Activated naive CD8-positive, alpha-beta T cell treated with anti-CD3 and anti-CD28 coated beads, Interleukin-2, amount 10 ng/mL, durations not matched to agents 7 days and 5 days (primary cell): ENCODE data around the gene C9. TPM values are rescaled to one million over a fixed set of nuclear protein-coding genes. Genes with fewer than 3 reads are reported as not detected.
"Not testable (repeated sequence)": the region's sequence is repeated elsewhere in the genome, so short reads cannot be mapped to it uniquely, and the experiment has no call there.

ENCODE experiments used
- ATAC-seq: fragments of 150-1000 bp; cut with Tn5 transposase; one replicate; pipeline ENCODE4 v1.10.0; 2021; ENCODE audit warnings: low read depth, moderate library complexity
- POLR2A ChIA-PET: fragments of 350-600 bp; sonication (Branson Sonifier 250); formaldehyde crosslinking; loops from one replicate; lab custom pipeline; 2021; ENCODE audit warnings: antibody characterized with exemption; lab: Charles Lee
- DNase-seq: peaks from one replicate; pipeline ENCODE4 v3.0.0; 2021
- H3K27ac Mint-ChIP-seq: one replicate; pipeline ENCODE4 v1.8.0; 2022; ENCODE audit warnings: mild to moderate bottlenecking, mixed read lengths
- H3K27me3 Mint-ChIP-seq: one replicate; pipeline ENCODE4 v1.8.0; 2022; ENCODE audit warnings: mild to moderate bottlenecking, moderate library complexity, mixed read lengths
- H3K36me3 Mint-ChIP-seq: one replicate; pipeline ENCODE4 v1.8.0; 2021; ENCODE audit warnings: mild to moderate bottlenecking, mixed read lengths
- H3K4me1 Mint-ChIP-seq: one replicate; pipeline ENCODE4 v1.8.0; 2021; ENCODE audit warnings: mixed read lengths
- H3K4me3 Mint-ChIP-seq: one replicate; pipeline ENCODE4 v1.8.0; 2022; ENCODE audit warnings: mild to moderate bottlenecking, moderate library complexity, mixed read lengths
- H3K9me3 Mint-ChIP-seq: one replicate; pipeline ENCODE4 v1.8.0; 2021; ENCODE audit warnings: mixed read lengths
- total RNA-seq, 2 experiments: library from RNA; stranded (reverse); gene quantifications; one replicate each; pipeline ENCODE4 v1.2.3, GENCODE V29; 2021

C9 gene
- total RNA-seq, 2 experiments from 2014 or later = not detected

DNA sequence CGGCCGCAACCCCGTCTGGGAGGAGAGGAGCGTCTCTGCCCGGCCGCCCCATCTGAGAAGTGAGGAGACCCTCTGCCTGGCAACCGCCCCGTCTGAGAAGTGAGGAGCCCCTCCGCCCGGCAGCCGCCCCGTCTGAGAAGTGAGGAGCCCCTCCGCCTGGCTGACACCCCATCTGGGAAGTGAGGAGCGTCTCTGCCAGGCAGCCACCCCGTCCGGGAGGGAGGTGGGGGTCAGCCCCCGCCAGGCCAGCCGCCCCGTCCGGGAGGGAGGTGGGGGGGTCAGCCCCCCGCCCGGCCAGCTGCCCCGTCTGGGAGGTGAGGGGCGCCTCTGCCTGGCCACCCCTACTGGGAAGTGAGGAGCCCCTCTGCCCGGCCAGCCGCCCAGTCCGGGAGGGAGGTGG lies 30.0 kb downstream of the C9 start:
- H3K9me3 Mint-ChIP-seq, ATAC-seq, POLR2A ChIA-PET, H3K36me3 Mint-ChIP-seq, DNase-seq, H3K4me3 Mint-ChIP-seq, H3K27ac Mint-ChIP-seq, H3K27me3 Mint-ChIP-seq, H3K4me1 Mint-ChIP-seq: not testable (repeated sequence)

DNA sequence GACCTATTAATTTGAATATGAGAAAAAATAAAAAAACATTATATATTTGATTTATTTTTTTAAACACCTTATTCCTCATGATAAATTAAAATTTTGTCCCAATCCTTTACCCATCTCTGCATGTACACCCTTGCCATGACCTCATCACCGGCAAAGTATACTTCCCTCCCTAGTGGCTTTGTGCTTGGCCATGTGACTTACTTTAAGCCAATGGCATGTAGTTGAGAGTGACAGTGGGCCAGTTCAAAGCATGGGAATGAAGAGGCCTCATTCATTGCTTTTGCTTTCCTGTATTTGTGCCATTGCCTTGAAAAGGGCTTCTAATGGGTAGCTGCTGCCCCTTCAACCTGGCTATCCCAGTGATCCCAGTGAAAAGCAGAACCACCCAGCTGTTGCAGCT lies 31.2 kb downstream of the C9 start:
- peaks cover 3% of the 10 kb centered on the region for H3K9me3 Mint-ChIP-seq
- H3K27ac Mint-ChIP-seq = no peak overlapping the region
- no peaks in the 10 kb centered on the region for H3K36me3 Mint-ChIP-seq
- POLR2A ChIA-PET = no interaction called here
- no peak overlapping the region for H3K4me3 Mint-ChIP-seq
- DNase-seq (no peak), ATAC-seq (no peak)
- H3K4me1 Mint-ChIP-seq = no peaks in the 10 kb centered on the region
- no peaks in the 10 kb centered on the region for H3K27me3 Mint-ChIP-seq

DNA sequence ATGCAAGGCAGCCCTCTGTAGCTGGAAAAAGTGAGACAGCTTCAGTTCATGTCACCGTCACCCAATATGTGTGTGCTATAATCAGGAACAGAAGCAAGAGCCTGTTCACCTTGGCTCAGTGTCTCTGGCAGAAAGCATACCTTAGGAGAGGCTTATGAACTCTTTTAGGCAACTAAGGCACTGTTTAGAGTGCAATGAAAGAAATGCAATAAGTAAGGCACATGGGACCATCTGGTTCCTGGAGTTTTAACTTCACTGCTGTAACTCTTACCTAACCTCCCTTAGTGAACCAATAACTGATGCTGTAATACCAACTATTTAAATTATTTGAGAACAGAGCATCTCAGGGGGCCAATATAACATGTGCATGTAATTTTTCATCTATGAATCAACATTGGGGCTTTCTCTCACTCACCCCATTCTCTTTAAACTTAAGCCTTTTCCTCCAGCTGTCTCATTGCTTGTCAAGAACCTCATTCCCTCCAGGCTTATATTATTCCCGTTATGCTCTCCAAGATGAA lies 32.4 kb downstream of the C9 start:
- Mint-ChIP-seq H3K9me3 (peaks cover 3% of the 10 kb centered on the region), H3K27ac (no peak overlapping the region), H3K36me3 (no peaks in the 10 kb centered on the region), H3K4me1 (no peaks in the 10 kb centered on the region), H3K27me3 (no peaks in the 10 kb centered on the region), H3K4me3 (no peak overlapping the region)
- DNase-seq = no peak
- POLR2A ChIA-PET = no interaction called here
- ATAC-seq = no peak

DNA sequence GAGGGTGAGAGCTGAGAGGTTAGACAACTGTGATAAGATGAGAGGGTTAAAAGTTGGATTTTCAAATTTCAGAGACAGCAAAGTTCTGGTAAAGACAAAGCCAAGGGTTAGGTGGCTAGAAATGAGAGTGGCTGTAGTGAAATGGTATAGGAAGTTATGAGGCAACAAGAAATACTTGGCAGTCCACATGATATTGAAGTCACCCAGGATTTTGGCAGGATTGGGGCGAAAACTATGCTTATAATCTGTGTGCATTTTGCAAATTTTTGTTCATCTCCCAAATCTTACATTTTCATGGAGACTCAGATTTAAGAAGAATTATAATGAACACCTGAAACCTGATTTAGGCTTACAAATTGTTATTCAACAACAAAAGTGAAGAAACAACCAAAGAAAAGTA lies 35.6 kb downstream of the C9 start:
- Mint-ChIP-seq H3K4me3 (no peak overlapping the region), H3K4me1 (no peaks in the 10 kb centered on the region), H3K36me3 (no peaks in the 10 kb centered on the region), H3K9me3 (peaks cover 3% of the 10 kb centered on the region), H3K27me3 (no peaks in the 10 kb centered on the region), H3K27ac (no peak overlapping the region)
- POLR2A ChIA-PET = no interaction called here
- ATAC-seq = no peak
- no peak for DNase-seq

DNA sequence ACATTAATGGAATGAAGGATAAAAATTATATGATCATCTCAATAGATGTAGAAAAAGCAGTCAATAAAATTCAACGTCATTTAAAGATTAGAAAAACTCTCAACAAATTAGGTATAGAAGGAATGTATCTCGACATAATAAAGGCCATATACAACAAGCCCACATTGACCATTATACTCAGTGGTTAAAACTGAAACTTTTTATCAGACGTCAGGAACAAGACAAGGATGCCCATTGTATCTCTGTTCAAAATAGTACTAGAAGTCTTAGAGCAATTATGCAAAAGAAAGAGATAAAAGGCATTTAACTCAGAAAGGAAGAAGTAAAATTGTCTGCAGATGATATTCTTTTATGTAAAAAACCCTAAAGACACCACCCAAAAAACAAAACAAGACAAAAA lies 40.8 kb downstream of the C9 start:
- no peak for DNase-seq
- H3K9me3 Mint-ChIP-seq = peaks cover 6% of the 10 kb centered on the region
- no peaks in the 10 kb centered on the region for H3K4me1 Mint-ChIP-seq
- H3K27ac Mint-ChIP-seq = no peak overlapping the region
- H3K27me3 Mint-ChIP-seq = peaks cover 13% of the 10 kb centered on the region
- H3K4me3 Mint-ChIP-seq = no peak overlapping the region
- ATAC-seq = no peak
- no peaks in the 10 kb centered on the region for H3K36me3 Mint-ChIP-seq
- POLR2A ChIA-PET = no interaction called here

DNA sequence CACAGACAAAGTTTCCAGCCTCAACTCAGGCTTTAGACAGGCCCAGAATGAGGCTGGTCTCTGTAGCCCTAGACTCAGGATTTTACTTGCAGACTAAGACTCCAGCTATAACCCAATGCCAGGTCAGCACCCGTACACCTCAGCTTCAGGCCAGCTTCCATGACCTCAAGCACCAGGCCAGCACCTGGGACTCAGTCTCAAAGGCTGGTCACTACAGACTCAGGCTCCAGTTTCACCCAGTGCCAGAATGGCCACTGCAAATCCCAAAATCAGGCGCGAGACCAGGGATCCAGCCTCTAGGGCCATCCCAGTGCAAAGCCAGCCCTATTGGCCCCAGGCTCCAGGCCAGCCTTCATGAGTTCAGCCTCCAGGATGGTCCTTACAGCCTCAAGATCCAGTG lies 44.9 kb downstream of the C9 start:
- peaks cover 6% of the 10 kb centered on the region for H3K9me3 Mint-ChIP-seq
- DNase-seq = no peak
- peaks cover 17% of the 10 kb centered on the region for H3K27me3 Mint-ChIP-seq
- H3K4me1 Mint-ChIP-seq = no peaks in the 10 kb centered on the region
- POLR2A ChIA-PET = no interaction called here
- ATAC-seq = no peak
- no peaks in the 10 kb centered on the region for H3K36me3 Mint-ChIP-seq
- no peak overlapping the region for H3K27ac Mint-ChIP-seq
- no peak overlapping the region for H3K4me3 Mint-ChIP-seq

DNA sequence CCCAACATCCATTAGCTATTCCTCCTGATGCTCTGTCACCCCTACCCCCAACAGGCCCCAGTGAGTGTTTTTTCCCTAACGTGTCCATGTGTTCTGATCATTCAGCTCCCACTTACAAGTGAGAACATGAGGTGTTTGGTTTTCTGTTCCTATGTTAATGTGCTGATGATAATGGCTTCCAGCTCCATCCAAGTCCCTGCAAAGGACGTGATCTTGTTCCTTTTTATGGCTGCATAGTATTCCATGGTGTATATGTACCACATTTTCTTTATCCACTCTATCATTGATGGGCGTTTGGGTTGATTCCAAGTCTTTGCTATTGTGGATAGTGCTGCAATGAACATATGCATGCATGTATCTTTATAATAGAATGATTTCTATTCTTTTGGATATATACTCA lies 47.8 kb downstream of the C9 start:
- DNase-seq, H3K4me1 Mint-ChIP-seq, H3K27ac Mint-ChIP-seq, ATAC-seq, H3K36me3 Mint-ChIP-seq, H3K9me3 Mint-ChIP-seq, H3K4me3 Mint-ChIP-seq, POLR2A ChIA-PET: not testable (repeated sequence)
- H3K27me3 Mint-ChIP-seq = peaks cover 15% of the 10 kb centered on the region

DNA sequence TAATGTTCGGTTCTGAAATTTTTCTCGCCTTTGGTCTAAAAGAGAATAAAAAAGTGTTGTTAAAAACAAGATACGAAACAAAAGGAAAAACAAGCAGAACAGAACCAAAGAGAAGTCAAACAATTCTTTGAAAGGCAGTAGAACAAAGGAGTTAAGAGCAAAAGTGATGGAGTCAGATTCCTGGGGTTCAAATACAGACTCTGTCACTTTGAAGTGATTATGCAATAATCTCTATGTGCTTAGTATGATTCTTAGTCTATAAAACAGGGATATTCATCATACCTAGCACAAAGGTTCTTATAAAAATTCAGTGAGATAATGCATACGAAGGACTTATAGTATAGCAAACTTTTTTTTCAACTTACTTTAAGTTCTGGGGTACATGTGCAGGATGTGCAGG lies 48.3 kb downstream of the C9 start:
- H3K9me3 Mint-ChIP-seq = peaks cover 6% of the 10 kb centered on the region
- peaks cover 15% of the 10 kb centered on the region for H3K27me3 Mint-ChIP-seq
- no peaks in the 10 kb centered on the region for H3K4me1 Mint-ChIP-seq
- no peaks in the 10 kb centered on the region for H3K36me3 Mint-ChIP-seq
- ATAC-seq (no peak), DNase-seq (no peak)
- POLR2A ChIA-PET = no interaction called here
- H3K4me3 Mint-ChIP-seq = no peak overlapping the region
- H3K27ac Mint-ChIP-seq = no peak overlapping the region

DNA sequence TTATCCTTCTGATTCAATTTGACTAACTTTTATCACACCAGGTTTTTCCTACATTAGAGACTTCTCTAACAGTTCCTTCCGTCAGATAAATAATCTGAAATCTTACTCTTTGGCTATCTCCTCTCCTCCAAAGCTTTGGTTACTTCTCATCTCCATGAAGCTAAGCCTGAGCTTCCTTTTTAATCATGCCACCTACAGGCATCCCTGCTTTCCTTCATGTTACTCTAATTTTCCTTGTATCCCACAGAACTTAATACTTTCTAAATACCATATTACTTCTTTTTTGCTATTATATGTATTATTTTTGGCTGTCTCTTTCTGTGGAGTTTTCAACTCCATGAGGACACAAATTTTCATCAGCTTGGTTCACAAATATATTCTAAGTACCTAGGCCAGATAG lies 49.7 kb downstream of the C9 start:
- Mint-ChIP-seq H3K4me1 (no peaks in the 10 kb centered on the region), H3K9me3 (peaks cover 2% of the 10 kb centered on the region), H3K4me3 (no peak overlapping the region), H3K27ac (no peak overlapping the region), H3K27me3 (peaks cover 7% of the 10 kb centered on the region), H3K36me3 (no peaks in the 10 kb centered on the region)
- POLR2A ChIA-PET = no interaction called here
- ATAC-seq (no peak), DNase-seq (no peak)

DNA sequence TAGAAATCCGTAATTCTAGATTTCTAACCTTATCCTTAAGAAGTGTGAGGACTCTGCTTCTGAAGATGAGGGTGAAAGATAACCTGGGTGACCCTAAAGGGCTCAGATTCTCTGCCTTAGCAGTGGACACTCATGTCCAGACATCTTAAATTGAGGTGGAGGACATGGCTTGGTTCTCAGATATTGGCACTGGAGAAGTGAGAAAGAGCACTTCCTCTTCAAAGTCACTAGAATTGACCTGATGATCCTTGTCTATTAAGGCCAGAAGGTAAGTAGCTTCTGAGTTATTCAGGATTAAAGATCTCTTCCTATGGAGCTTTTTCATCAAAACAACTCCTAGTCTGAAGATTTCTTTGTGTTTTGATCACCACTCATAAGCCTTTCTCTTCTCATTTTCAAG lies 54.8 kb downstream of the C9 start:
- Mint-ChIP-seq H3K27ac (no peak overlapping the region), H3K4me3 (no peak overlapping the region), H3K9me3 (no peaks in the 10 kb centered on the region), H3K27me3 (peaks cover 3% of the 10 kb centered on the region), H3K36me3 (no peaks in the 10 kb centered on the region), H3K4me1 (no peaks in the 10 kb centered on the region)
- DNase-seq (no peak), ATAC-seq (no peak)
- POLR2A ChIA-PET = no interaction called here

DNA sequence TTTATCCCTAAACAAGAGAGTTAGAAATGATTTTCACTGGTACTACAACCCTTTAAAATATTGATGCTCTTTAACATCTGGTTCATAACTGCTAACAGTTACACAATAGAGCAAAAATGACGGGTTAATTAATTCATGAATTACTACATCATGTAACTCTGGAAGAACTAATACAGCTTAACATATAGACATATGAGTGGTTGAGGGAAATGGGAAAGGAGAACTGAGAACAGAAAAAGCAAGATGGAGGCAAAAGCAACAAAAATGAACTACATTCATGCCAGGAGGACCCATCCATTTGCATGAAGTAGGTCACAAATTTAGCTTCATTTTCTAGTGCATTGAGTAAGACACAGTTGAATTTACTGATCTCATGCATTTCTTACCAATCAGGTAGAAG lies 61.8 kb downstream of the C9 start:
- H3K27ac Mint-ChIP-seq = no peak overlapping the region
- POLR2A ChIA-PET = no interaction called here
- no peak overlapping the region for H3K4me3 Mint-ChIP-seq
- DNase-seq (no peak), ATAC-seq (no peak)
- no peaks in the 10 kb centered on the region for H3K4me1 Mint-ChIP-seq
- peaks cover 6% of the 10 kb centered on the region for H3K9me3 Mint-ChIP-seq
- no peaks in the 10 kb centered on the region for H3K36me3 Mint-ChIP-seq
- no peaks in the 10 kb centered on the region for H3K27me3 Mint-ChIP-seq

DNA sequence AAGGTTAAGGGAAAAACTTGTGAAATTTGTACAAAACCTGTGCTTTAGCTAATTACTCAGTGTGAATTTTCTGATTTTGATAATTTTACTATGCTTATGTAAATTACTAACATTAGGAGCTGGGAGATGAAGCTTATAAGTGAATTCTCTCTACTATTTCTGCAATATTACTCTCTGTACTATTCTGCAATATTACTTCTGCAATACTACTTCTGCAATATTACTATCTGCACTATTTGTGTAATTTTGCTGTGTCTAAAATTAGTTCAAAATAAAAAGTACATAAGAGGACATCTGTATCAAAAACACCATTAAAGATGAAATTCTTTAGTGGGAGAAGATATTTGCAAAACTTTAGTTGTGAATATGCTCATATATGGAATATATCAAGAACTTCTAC lies 62.9 kb downstream of the C9 start:
- peaks cover 2% of the 10 kb centered on the region for H3K36me3 Mint-ChIP-seq
- peaks cover 6% of the 10 kb centered on the region for H3K9me3 Mint-ChIP-seq
- H3K27me3 Mint-ChIP-seq = no peaks in the 10 kb centered on the region
- no peak overlapping the region for H3K27ac Mint-ChIP-seq
- POLR2A ChIA-PET = interaction anchor here (0.6 kb wide), 1 partner anchor 820 kb away, joined by 3 read pairs; no protein-coding TSS in a partner anchor
- DNase-seq (no peak), ATAC-seq (no peak)
- H3K4me1 Mint-ChIP-seq = no peaks in the 10 kb centered on the region
- no peak overlapping the region for H3K4me3 Mint-ChIP-seq

DNA sequence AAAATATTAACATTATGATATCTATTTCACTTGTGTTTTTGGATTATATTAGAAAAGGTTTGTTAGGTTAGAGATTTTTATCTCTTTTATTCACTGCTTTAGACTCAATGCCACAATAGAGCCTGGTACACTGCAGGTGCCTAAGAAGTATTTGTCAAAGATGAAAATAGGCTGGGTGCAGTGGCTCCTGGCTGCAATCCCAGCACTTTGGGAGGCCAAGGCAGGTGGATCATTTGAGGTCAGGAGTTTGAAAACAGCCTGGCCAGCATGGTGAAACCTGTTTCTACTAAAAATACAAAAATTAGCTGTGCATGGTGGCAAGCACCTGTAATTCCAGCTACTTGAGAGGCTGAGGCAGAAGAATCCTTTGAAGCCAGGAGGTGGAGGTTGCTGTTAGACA lies 64.3 kb downstream of the C9 start:
- DNase-seq (no peak), ATAC-seq (no peak)
- H3K27me3 Mint-ChIP-seq = no peaks in the 10 kb centered on the region
- peaks cover 6% of the 10 kb centered on the region for H3K9me3 Mint-ChIP-seq
- H3K4me3 Mint-ChIP-seq = no peak overlapping the region
- no peaks in the 10 kb centered on the region for H3K4me1 Mint-ChIP-seq
- peaks cover 2% of the 10 kb centered on the region for H3K36me3 Mint-ChIP-seq
- no peak overlapping the region for H3K27ac Mint-ChIP-seq
- POLR2A ChIA-PET = no interaction called here

DNA sequence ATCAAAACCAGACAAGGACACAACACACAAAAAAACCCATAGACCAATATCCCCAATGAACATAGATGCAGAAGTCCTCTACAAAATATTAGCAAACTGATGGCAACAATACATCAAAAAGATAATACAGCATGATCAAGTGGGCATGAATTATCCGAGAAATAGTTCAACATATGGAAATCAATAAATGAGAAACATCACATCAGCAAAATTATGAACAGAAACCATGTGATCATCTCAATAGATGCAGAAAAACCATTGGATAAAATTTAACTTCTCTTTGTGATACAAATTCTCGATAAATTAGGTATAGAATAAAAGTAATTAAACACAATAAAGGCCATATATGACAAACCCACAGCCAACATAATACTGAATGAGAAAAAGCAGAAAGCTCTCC lies 69.6 kb downstream of the C9 start:
- Mint-ChIP-seq H3K27ac (no peak overlapping the region), H3K4me1 (peaks cover 2% of the 10 kb centered on the region), H3K4me3 (no peak overlapping the region), H3K36me3 (peaks cover 9% of the 10 kb centered on the region), H3K27me3 (peaks cover 5% of the 10 kb centered on the region), H3K9me3 (peaks cover 13% of the 10 kb centered on the region)
- POLR2A ChIA-PET = no interaction called here
- ATAC-seq = no peak
- DNase-seq = no peak

DNA sequence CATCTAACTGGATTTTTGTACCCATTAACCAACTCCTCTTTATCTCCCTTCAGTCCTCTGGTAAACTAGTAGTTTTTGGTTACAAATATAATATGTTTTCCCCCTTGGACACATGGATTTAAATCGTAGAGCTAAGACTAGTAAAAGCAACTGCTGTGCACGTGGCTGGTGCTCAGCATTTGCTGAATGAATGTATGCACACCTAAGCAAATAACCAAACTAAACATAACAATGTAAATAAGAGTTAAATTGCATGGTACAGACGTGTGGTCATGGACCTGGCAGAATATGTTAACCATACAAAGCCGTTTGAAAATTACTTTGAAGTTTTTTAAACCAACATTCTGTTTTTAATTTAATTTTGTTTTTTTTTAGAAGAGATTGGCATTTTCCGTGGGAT lies 79.7 kb downstream of the C9 start:
- no peak overlapping the region for H3K27ac Mint-ChIP-seq
- H3K4me3 Mint-ChIP-seq = no peak overlapping the region
- POLR2A ChIA-PET = no interaction called here

More for the DNA sequence above, 79.7 kb downstream of the C9 start:
- H3K4me1 Mint-ChIP-seq = peaks cover 13% of the 10 kb centered on the region
- ATAC-seq (no peak), DNase-seq (no peak)
- peaks cover 7% of the 10 kb centered on the region for H3K27me3 Mint-ChIP-seq
- H3K36me3 Mint-ChIP-seq = peaks cover 8% of the 10 kb centered on the region
- H3K9me3 Mint-ChIP-seq = peaks cover 11% of the 10 kb centered on the region
